HG02759 (cell line): ENCODE results near the gene AGPS.
"Not testable (repeated sequence)": the region's sequence is repeated elsewhere in the genome, so short reads cannot be mapped to it uniquely, and the experiment has no call there.

Source experiments
- ATAC-seq: cut with Tn5 transposase; IDR thresholded peaks from one replicate; pipeline ENCODE4 v1.9.1; 2021; ENCODE audit warnings: mild to moderate bottlenecking, moderate library complexity; ENCODE audit not compliant: unreplicated experiment

AGPS gene

GRCh38 chr2:177413703-177414102 is 21.1 kb downstream of the AGPS start:
- ATAC-seq: no peak

- ATAC-seq: no peak
Observed at GRCh38 chr2:177419274-177419673, 26.7 kb downstream of the AGPS start.

- ATAC-seq: no peak
Observed at GRCh38 chr2:177422271-177422670, 29.7 kb downstream of the AGPS start.

GRCh38 chr2:177424120-177424519 is 31.5 kb downstream of the AGPS start:
- ATAC-seq: not testable (repeated sequence)

- ATAC-seq: not testable (repeated sequence)
Observed at GRCh38 chr2:177424620-177425019, 32.0 kb downstream of the AGPS start.

GRCh38 chr2:177427316-177427715 is 34.7 kb downstream of the AGPS start:
- no peak for ATAC-seq

- not testable (repeated sequence) for ATAC-seq
Observed at GRCh38 chr2:177427936-177428335, 35.4 kb downstream of the AGPS start.

GRCh38 chr2:177429688-177430325 is 37.2 kb downstream of the AGPS start:
- ATAC-seq: no peak

- ATAC-seq: no peak
Observed at GRCh38 chr2:177430411-177430810, 37.8 kb downstream of the AGPS start.

- not testable (repeated sequence) for ATAC-seq
Observed at GRCh38 chr2:177431111-177431725, 38.6 kb downstream of the AGPS start.

- ATAC-seq: no peak
Observed at GRCh38 chr2:177432703-177433102, 40.1 kb downstream of the AGPS start.

- no peak for ATAC-seq
Observed at GRCh38 chr2:177433402-177433801, 40.8 kb downstream of the AGPS start.

GRCh38 chr2:177434475-177434874 is 41.9 kb downstream of the AGPS start:
- no peak for ATAC-seq

- no peak for ATAC-seq
Observed at GRCh38 chr2:177445200-177445599, 52.6 kb downstream of the AGPS start.

GRCh38 chr2:177448031-177448430 is 55.5 kb downstream of the AGPS start:
- ATAC-seq: no peak

GRCh38 chr2:177449159-177449558 is 56.6 kb downstream of the AGPS start:
- ATAC-seq: no peak

- no peak for ATAC-seq
Observed at GRCh38 chr2:177455187-177455586, 62.6 kb downstream of the AGPS start.

- not testable (repeated sequence) for ATAC-seq
Observed at GRCh38 chr2:177459756-177460155, 67.2 kb downstream of the AGPS start.

- ATAC-seq: no peak
Observed at GRCh38 chr2:177460973-177461585, 68.5 kb downstream of the AGPS start.

GRCh38 chr2:177464549-177464948 is 72.0 kb downstream of the AGPS start:
- no peak for ATAC-seq

- ATAC-seq: no peak
Observed at GRCh38 chr2:177465400-177466138, 73.0 kb downstream of the AGPS start.
